Neural progenitor cell (in vitro differentiated cells): ENCODE data around the gene DVL1.

ENCODE experiments used
- CTCF ChIP-seq: fragments of 200-600 bp; sonication (generic); IDR thresholded peaks from 2 replicates; pipeline ENCODE4 v1.5.1; 2017; ENCODE audit warnings: antibody characterized with exemption, mild to moderate bottlenecking
- EZH2 ChIP-seq: fragments of 200-600 bp; sonication (generic); IDR thresholded peaks from 2 replicates; pipeline ENCODE4 v1.6.1; 2017; ENCODE audit warnings: antibody characterized with exemption, mild to moderate bottlenecking, moderate library complexity
- EZH2phosphoT487 ChIP-seq: fragments of 200-600 bp; sonication (generic); IDR thresholded peaks from 2 replicates; pipeline ENCODE4 v1.6.1; 2017; ENCODE audit warnings: antibody characterized with exemption

DNA sequence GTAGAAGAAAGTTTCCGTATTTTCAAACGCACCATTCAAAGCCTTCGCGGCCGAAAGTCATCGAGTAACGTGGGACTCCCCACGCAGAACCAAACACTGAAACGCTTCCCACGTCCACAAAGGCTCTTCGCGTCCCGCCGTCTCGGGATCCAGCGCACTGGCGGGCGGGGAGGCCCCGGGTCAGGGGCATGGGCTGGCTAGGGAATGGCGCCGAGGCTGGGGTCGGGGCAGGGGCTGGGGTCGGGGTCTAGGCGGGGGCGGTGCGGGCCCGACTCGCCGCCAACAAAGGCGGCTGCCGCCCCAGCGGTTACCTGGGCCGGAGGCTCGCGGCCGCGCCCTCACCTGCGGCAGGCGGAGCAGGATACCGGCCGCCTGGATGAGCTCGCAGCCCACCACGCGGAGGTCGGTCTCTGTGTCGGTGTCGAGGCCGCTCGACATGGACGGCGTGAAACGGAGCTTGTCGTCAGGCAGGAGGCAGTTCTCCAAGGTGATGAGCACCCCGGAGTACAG is 49.5 kb upstream of the DVL1 start:
- TF ChIP-seq CTCF (no peak), EZH2 (no peak), EZH2phosphoT487 (no peak)
